ENCODE measurements around the gene MYRFL.

Gene MYRFL

DNA sequence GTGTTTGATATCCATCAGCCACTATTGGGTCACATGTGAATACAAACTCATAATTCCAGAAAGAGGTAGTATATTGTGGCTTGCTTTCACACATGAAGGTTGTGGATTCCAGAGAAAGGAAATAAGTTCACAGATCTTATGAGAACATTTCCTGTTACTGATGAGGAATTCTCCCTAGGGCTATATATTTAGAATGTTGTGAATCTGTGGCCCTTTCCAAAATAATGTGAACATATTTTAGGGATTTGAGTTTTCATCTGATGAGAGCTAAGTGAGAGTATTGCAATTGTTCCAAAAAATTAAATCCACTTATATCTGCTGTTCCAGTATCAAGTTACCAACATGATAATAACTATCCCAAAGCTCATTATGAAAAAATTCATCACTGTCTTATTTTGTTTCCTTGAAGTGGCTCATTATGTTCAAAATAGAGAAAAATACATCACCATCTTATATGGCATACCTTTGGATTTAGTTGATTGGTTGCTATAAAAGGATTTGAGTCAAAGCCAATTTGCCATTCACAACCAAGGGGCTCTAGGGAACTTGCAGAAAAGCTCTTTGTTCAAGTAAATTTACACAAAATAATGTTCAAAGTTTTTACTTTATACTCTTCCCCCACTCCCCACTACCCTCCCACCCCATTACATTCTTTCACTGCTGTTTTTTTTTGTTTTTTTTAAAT lies 76.3 kb downstream of the MYRFL start:
- Histone ChIP-seq H3K27me3 (ENCODE audit: control insufficient read depth, insufficient read depth, low read length) (no peaks in the 10 kb centered on the region), H3K9ac (ENCODE audit: low read length) (no peak overlapping the region), H3K4me3 (ENCODE audit: low read length) (no peak overlapping the region), H3K4me1 (ENCODE audit: control insufficient read depth, low read depth, low read length) (peaks cover 27% of the 10 kb centered on the region), H3K36me3 (ENCODE audit: control insufficient read depth, low read depth, low read length) (no peaks in the 10 kb centered on the region), H3K9me3 (ENCODE audit: control insufficient read depth, low read depth, low read length) (no peaks in the 10 kb centered on the region), H3K27ac (ENCODE audit: low read length) (no peak overlapping the region)

DNA sequence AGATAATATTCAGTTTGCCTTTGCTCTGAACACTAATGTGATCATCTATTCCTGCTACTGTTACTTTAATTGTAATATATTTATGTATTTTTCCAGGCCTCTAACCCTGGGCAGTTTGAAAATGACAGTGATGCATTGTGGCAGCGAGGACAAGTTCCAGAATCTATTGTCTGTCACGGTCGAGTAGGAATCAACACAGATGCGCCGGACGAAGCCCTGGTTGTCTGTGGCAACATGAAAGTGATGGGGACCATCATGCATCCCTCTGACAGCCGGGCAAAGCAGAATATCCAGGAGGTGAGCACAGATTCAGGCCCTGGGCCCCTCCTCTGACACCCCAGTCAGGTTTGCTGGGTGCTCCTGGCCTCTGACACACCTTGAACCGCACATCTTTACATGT lies 78.5 kb downstream of the MYRFL start:
- Histone ChIP-seq H3K9ac (ENCODE audit: low read length) (no peak overlapping the region), H3K36me3 (ENCODE audit: control insufficient read depth, low read depth, low read length) (no peaks in the 10 kb centered on the region), H3K9me3 (ENCODE audit: control insufficient read depth, low read depth, low read length) (no peaks in the 10 kb centered on the region), H3K4me1 (ENCODE audit: control insufficient read depth, low read depth, low read length) (peaks cover 8% of the 10 kb centered on the region), H3K27ac (ENCODE audit: low read length) (no peak overlapping the region), H3K27me3 (ENCODE audit: control insufficient read depth, insufficient read depth, low read length) (no peaks in the 10 kb centered on the region), H3K4me3 (ENCODE audit: low read length) (no peak overlapping the region)

DNA sequence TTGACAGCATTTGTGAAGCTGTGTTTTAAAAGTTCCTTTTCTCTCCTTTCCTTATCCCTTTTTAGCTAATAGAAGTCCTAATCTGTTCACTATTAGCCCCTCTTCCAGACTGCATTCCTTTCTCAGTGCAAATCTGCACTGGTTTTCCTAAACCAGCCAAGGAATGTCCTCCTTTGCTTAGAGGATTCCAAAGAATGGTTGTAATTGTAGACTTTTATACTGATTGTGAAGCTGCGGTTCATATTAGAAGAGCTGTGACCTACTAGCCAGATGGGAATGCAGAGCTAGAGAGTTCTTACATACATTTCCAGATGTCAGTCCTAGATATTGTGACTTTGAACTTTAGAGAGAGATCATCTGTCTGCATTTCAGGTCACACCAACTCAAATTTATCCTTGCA lies 79.8 kb downstream of the MYRFL start:
- H3K4me1 ChIP-seq (ENCODE audit: control insufficient read depth, low read depth, low read length): peaks cover 8% of the 10 kb centered on the region
- H3K27me3 ChIP-seq (ENCODE audit: control insufficient read depth, insufficient read depth, low read length): no peaks in the 10 kb centered on the region
- no peaks in the 10 kb centered on the region for H3K36me3 ChIP-seq (ENCODE audit: control insufficient read depth, low read depth, low read length)
- H3K27ac ChIP-seq (ENCODE audit: low read length): no peak overlapping the region
- H3K9ac ChIP-seq (ENCODE audit: low read length): no peak overlapping the region
- H3K4me3 ChIP-seq (ENCODE audit: low read length): no peak overlapping the region
- H3K9me3 ChIP-seq (ENCODE audit: control insufficient read depth, low read depth, low read length): no peaks in the 10 kb centered on the region

DNA sequence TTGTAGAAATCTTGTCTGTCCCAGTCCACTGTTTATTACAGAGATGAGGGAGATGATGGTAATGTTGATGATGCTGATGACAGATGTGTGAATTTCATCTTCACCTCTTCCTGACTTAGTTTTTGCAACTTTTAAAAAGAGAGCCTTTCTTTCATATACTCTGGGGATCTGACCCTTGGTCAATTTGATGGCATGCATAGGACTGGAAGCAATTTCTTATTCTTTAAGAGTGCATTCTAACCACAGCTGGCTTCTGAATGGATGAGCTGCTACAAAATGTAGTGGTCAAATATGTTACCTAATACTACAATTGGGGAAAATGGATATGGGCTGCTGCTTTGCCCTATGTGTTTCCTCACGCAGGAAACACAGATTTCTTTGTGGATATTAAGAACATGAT lies 80.8 kb downstream of the MYRFL start:
- Histone ChIP-seq H3K27me3 (ENCODE audit: control insufficient read depth, insufficient read depth, low read length) (no peaks in the 10 kb centered on the region), H3K36me3 (ENCODE audit: control insufficient read depth, low read depth, low read length) (no peaks in the 10 kb centered on the region), H3K9me3 (ENCODE audit: control insufficient read depth, low read depth, low read length) (no peaks in the 10 kb centered on the region), H3K4me3 (ENCODE audit: low read length) (no peak overlapping the region), H3K9ac (ENCODE audit: low read length) (no peak overlapping the region), H3K4me1 (ENCODE audit: control insufficient read depth, low read depth, low read length) (peaks cover 6% of the 10 kb centered on the region), H3K27ac (ENCODE audit: low read length) (no peak overlapping the region)

DNA sequence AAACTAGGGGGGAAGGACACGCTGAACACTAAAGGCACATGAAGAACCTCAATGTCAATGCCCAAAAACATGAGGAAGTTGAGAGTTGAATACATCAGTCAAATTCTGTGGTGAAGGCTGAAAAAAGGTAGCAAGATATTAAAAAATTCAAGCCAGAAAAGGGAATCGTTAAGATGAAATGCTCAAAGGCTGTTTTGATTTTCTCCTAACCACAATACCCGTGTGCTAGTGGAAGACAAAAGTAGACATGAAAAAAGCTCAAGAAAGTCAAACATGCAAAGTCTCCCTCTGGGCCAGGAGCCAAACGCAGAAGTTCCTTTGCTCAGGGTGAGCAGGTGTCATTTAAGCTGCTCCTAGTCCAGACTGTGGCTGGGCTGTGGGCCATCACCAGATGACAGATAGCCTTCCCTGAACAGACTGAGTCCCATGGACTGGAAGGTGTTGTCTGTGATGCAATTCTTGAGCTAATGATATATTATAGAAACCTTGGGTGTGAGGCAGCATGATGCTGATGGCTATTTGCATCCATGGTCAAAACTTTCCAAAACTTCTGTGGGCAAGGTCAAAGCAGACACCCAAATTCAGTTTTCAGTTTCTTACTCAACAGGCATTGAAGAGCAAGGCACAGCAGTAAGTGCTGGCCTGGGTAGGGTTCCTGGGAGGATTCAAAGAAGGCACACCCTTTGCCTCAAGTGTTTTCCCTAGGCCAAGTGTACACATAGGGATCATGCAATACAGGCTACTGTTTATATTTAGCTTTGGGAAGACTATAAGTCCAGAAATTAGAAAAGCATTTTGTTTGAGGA lies 81.6 kb downstream of the MYRFL start:
- Histone ChIP-seq H3K4me1 (ENCODE audit: control insufficient read depth, low read depth, low read length) (peaks cover 5% of the 10 kb centered on the region), H3K9ac (ENCODE audit: low read length) (no peak overlapping the region), H3K27ac (ENCODE audit: low read length) (no peak overlapping the region), H3K27me3 (ENCODE audit: control insufficient read depth, insufficient read depth, low read length) (no peaks in the 10 kb centered on the region), H3K4me3 (ENCODE audit: low read length) (no peak overlapping the region), H3K36me3 (ENCODE audit: control insufficient read depth, low read depth, low read length) (no peaks in the 10 kb centered on the region), H3K9me3 (ENCODE audit: control insufficient read depth, low read depth, low read length) (no peaks in the 10 kb centered on the region)

DNA sequence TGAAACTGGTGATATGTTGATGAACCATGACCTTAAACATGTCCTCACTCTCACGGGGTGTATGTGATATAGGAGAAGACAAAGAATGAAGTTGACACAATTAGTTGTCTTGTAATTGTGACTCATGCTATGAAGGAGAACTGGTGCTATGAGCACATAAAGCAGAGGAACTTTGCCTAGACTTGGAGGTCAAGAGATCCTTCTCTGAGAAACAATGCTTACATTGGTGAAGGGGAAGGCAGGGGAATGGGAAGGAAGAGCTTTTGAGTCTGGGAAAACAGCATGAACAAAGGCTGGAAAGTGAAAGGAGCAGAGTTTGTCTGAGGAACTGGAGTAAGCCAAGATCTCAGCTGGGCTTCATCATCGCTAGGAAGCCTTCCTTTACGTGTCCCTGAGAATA lies 83.2 kb downstream of the MYRFL start:
- Histone ChIP-seq H3K4me3 (ENCODE audit: low read length) (no peak overlapping the region), H3K9ac (ENCODE audit: low read length) (no peak overlapping the region)

DNA sequence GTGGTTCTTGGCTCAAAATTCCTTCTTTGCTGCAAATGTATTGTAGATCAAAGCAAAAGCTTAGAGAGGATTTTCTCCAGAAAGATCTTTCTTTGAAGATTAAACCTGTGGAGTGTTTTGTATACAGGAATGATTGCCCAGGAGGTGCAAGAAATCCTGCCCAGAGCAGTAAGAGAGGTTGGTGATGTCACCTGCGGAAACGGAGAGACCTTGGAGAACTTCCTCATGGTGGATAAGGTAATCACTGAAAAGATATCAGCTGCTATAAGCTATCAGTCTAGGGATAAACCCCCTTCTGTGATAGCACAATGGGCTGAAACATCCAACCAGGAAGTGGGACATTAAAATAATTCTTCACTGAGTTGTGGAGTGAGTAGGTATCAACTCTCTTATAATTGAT lies 85.7 kb downstream of the MYRFL start:
- H3K36me3 ChIP-seq (ENCODE audit: control insufficient read depth, low read depth, low read length): no peaks in the 10 kb centered on the region
- no peak overlapping the region for H3K4me3 ChIP-seq (ENCODE audit: low read length)
- no peak overlapping the region for H3K27ac ChIP-seq (ENCODE audit: low read length)
- no peaks in the 10 kb centered on the region for H3K9me3 ChIP-seq (ENCODE audit: control insufficient read depth, low read depth, low read length)
- H3K4me1 ChIP-seq (ENCODE audit: control insufficient read depth, low read depth, low read length): peaks cover 5% of the 10 kb centered on the region
- H3K9ac ChIP-seq (ENCODE audit: low read length): no peak overlapping the region
- H3K27me3 ChIP-seq (ENCODE audit: control insufficient read depth, insufficient read depth, low read length): no peaks in the 10 kb centered on the region

More for the DNA sequence above, 83.2 kb downstream of the MYRFL start:
- no peaks in the 10 kb centered on the region for H3K9me3 ChIP-seq (ENCODE audit: control insufficient read depth, low read depth, low read length)
- no peak overlapping the region for H3K27ac ChIP-seq (ENCODE audit: low read length)
- H3K36me3 ChIP-seq (ENCODE audit: control insufficient read depth, low read depth, low read length): no peaks in the 10 kb centered on the region
- no peaks in the 10 kb centered on the region for H3K27me3 ChIP-seq (ENCODE audit: control insufficient read depth, insufficient read depth, low read length)
- H3K4me1 ChIP-seq (ENCODE audit: control insufficient read depth, low read depth, low read length): peaks cover 5% of the 10 kb centered on the region

DNA sequence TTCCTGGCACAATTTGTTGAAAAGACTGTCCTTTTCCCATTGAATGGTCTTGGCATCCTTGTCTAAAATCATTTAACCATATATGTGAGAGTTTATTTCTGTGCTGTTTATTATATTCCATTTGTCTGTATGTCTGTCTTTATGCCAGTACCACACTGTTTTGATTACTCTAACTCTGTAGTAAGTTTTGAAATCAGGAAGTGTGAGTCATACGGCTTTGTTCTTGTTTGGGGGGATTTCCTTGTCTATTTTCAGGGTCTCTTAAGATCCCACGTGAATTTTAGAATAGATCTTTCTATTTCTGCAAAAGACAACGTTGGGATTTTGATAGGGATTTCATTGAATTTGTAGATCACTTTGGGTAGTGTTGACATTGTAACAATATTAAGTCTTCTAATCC lies 88.5 kb downstream of the MYRFL start:
- Histone ChIP-seq H3K36me3 (ENCODE audit: control insufficient read depth, low read depth, low read length) (no peaks in the 10 kb centered on the region), H3K4me1 (ENCODE audit: control insufficient read depth, low read depth, low read length) (peaks cover 5% of the 10 kb centered on the region), H3K9ac (ENCODE audit: low read length) (no peak overlapping the region), H3K27ac (ENCODE audit: low read length) (no peak overlapping the region), H3K27me3 (ENCODE audit: control insufficient read depth, insufficient read depth, low read length) (no peaks in the 10 kb centered on the region), H3K9me3 (ENCODE audit: control insufficient read depth, low read depth, low read length) (no peaks in the 10 kb centered on the region), H3K4me3 (ENCODE audit: low read length) (no peak overlapping the region)

DNA sequence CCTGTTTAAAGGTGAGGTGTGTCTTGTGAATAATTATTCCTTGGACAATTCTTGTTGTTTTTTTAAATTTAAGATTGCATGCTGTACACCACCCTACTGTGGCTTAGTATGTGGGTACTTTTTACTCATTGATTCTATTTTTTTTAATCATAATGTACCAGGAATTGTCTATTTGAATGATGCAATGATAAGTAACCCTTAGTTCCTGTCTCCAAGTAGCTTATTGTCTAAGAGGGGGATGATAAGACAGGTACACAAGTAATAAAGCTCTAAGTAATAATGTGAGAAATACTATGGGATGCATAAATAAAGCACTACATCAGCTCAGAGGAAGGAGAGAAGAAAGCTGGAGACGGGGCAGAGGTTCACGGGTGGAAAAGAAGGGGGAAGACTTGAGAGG lies 90.9 kb downstream of the MYRFL start:
- H3K4me3 ChIP-seq (ENCODE audit: low read length): no peak overlapping the region
- H3K9me3 ChIP-seq (ENCODE audit: control insufficient read depth, low read depth, low read length): no peaks in the 10 kb centered on the region
- no peak overlapping the region for H3K27ac ChIP-seq (ENCODE audit: low read length)
- H3K4me1 ChIP-seq (ENCODE audit: control insufficient read depth, low read depth, low read length): no peaks in the 10 kb centered on the region
- H3K27me3 ChIP-seq (ENCODE audit: control insufficient read depth, insufficient read depth, low read length): no peaks in the 10 kb centered on the region
- no peaks in the 10 kb centered on the region for H3K36me3 ChIP-seq (ENCODE audit: control insufficient read depth, low read depth, low read length)
- no peak overlapping the region for H3K9ac ChIP-seq (ENCODE audit: low read length)

DNA sequence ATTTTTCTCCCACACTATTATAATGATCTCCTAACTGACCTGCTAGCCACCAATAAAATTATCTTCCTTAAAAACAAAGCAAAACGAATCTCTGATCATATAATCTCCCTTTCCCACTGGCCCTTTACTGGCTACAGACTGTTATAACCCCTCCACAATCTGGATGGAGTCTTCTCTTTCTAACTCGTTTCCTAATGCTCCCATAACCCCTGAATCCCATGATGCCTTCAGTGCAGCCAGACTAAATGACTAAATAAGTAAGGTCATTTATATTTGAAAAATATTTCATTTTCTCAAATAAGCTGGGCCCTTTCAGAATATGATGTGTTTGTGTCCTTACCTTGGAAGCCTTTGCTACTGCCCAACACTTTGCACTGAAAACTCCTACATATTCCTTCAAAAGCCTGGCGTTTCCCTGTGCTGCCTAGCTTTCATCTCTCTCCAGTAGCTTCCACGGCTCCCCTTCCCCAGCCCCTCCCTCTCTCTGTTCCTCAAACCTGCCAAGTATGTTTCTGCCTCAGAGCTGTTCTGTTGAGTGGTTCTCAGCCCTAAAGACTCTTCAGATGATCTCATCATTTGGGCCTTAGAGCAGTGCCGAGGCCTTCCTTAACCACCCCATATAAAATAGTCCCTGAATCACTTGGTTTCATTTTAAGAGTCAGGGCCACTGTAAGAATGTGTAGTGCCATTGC lies 91.7 kb downstream of the MYRFL start:
- no peak overlapping the region for H3K9ac ChIP-seq (ENCODE audit: low read length)
- no peaks in the 10 kb centered on the region for H3K36me3 ChIP-seq (ENCODE audit: control insufficient read depth, low read depth, low read length)
- H3K9me3 ChIP-seq (ENCODE audit: control insufficient read depth, low read depth, low read length): no peaks in the 10 kb centered on the region
- H3K4me3 ChIP-seq (ENCODE audit: low read length): no peak overlapping the region
- H3K27ac ChIP-seq (ENCODE audit: low read length): no peak overlapping the region
- no peaks in the 10 kb centered on the region for H3K4me1 ChIP-seq (ENCODE audit: control insufficient read depth, low read depth, low read length)
- H3K27me3 ChIP-seq (ENCODE audit: control insufficient read depth, insufficient read depth, low read length): no peaks in the 10 kb centered on the region

DNA sequence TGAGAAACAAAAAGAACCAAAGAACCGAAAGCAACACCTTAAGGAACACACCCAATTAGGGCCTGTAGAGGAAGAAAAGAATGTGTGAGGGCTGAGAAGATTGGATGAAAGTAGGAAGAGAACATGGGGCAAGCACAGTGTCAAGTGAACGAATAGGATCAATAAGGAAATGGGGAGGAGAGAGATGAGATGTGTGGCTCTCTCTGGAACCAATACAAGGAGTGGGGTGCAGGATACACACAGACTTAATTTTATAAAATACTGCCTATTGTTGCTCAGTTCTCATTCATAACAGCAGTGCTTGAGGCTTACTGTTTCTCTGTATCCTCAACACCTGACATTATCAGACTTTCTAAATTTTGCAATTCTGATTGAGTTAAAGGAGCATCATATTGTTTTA lies 93.3 kb downstream of the MYRFL start:
- no peaks in the 10 kb centered on the region for H3K4me1 ChIP-seq (ENCODE audit: control insufficient read depth, low read depth, low read length)
- H3K9ac ChIP-seq (ENCODE audit: low read length): no peak overlapping the region
- no peak overlapping the region for H3K27ac ChIP-seq (ENCODE audit: low read length)
- H3K4me3 ChIP-seq (ENCODE audit: low read length): no peak overlapping the region
- no peaks in the 10 kb centered on the region for H3K27me3 ChIP-seq (ENCODE audit: control insufficient read depth, insufficient read depth, low read length)
- H3K9me3 ChIP-seq (ENCODE audit: control insufficient read depth, low read depth, low read length): no peaks in the 10 kb centered on the region
- no peaks in the 10 kb centered on the region for H3K36me3 ChIP-seq (ENCODE audit: control insufficient read depth, low read depth, low read length)

All from iPS-18a (cell line).